ENCODE measurements around the gene SLC22A24. TPM values are rescaled to one million over a fixed set of nuclear protein-coding genes. Genes with fewer than 3 reads are reported as not detected.

The SLC22A24 gene, protein sequence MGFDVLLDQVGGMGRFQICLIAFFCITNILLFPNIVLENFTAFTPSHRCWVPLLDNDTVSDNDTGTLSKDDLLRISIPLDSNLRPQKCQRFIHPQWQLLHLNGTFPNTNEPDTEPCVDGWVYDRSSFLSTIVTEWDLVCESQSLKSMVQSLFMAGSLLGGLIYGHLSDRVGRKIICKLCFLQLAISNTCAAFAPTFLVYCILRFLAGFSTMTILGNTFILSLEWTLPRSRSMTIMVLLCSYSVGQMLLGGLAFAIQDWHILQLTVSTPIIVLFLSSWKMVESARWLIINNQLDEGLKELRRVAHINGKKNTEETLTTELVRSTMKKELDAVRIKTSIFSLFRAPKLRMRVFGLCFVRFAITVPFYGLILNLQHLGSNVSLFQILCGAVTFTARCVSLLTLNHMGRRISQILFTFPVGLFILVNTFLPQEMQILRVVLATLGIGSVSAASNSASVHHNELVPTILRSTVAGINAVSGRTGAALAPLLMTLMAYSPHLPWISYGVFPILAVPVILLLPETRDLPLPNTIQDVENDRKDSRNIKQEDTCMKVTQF
- total RNA-seq = not detected

DNA sequence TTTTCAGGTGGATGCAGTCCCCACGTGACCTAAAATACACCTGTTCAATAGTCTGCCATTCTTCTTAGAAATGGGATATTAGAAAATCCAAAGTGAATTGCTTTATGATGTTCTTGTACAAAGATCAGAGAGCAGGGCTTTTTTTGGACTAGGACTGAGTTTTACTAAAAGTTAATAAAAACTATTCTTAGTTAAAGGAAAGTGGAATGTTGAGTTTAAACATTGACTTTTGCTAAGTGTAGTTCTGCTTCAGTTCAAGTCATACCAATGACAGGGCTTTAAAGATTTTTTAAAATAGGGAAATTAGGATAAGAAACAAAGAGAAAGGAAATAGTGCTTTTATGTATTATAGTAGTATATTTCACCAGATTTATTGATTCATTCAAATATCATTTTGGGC, at the start of gene SLC22A24:
Gene SLC22A24, minus strand, starts transcription at position 101 of the 400 bp plus-strand sequence. CDS start 442 bp downstream, outside the sequence.
- H3K9me3 ChIP-seq = no peaks in the 10 kb centered on the region
- no peak for TF ChIP-seq POLR2A (IDR thresholded peaks at IDR 0.05)
- TF ChIP-seq POLR2AphosphoS5 (IDR thresholded peaks at IDR 0.05) = no peak
- no peaks in the 10 kb centered on the region for H3K36me3 ChIP-seq
- no peak within 1 kb of the TSS for H3K4me3 ChIP-seq
- no peak within 1 kb of the TSS for H3K27ac ChIP-seq
- no peaks in the 10 kb centered on the region for H3K4me1 ChIP-seq (replicated peaks)
- intact Hi-C loops (cut with DNase I) = no loop called here
- no peaks in the 10 kb centered on the region for H3K27me3 ChIP-seq (replicated peaks; ENCODE audit: insufficient read depth)
- DNase-seq (ENCODE audit: low spot score) = no peak
- 73% methylated on average over 1 of the region's 1 CpG for WGBS

DNA sequence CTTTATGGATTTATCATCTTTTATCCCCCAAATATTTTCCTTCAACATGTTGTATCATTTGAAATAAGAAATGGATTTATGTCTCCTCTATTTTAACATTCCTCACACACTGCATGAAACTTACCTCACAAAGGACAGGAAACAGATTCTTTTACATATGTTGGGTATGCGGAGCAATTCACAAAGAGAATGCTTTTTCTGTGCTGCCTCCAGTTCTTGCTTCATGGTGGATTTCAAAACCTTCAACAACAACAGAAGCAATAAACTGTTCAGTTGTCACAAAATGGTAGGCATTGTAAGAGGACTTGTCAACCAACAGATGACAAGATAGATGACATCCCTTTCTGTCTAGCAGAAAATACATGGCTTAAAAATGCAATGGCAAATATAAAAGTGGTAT, 36.5 kb upstream of the SLC22A24 start:
- H3K27ac ChIP-seq = no peak overlapping the region
- WGBS = 90% methylated on average over 1 of the region's 1 CpG
- TF ChIP-seq POLR2A (IDR thresholded peaks at IDR 0.05) (no peak), POLR2AphosphoS5 (IDR thresholded peaks at IDR 0.05) (no peak)
- TF ChIP-seq, protein P1, sequence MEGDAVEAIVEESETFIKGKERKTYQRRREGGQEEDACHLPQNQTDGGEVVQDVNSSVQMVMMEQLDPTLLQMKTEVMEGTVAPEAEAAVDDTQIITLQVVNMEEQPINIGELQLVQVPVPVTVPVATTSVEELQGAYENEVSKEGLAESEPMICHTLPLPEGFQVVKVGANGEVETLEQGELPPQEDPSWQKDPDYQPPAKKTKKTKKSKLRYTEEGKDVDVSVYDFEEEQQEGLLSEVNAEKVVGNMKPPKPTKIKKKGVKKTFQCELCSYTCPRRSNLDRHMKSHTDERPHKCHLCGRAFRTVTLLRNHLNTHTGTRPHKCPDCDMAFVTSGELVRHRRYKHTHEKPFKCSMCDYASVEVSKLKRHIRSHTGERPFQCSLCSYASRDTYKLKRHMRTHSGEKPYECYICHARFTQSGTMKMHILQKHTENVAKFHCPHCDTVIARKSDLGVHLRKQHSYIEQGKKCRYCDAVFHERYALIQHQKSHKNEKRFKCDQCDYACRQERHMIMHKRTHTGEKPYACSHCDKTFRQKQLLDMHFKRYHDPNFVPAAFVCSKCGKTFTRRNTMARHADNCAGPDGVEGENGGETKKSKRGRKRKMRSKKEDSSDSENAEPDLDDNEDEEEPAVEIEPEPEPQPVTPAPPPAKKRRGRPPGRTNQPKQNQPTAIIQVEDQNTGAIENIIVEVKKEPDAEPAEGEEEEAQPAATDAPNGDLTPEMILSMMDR (IDR thresholded peaks at IDR 0.05) = no peak

DNA sequence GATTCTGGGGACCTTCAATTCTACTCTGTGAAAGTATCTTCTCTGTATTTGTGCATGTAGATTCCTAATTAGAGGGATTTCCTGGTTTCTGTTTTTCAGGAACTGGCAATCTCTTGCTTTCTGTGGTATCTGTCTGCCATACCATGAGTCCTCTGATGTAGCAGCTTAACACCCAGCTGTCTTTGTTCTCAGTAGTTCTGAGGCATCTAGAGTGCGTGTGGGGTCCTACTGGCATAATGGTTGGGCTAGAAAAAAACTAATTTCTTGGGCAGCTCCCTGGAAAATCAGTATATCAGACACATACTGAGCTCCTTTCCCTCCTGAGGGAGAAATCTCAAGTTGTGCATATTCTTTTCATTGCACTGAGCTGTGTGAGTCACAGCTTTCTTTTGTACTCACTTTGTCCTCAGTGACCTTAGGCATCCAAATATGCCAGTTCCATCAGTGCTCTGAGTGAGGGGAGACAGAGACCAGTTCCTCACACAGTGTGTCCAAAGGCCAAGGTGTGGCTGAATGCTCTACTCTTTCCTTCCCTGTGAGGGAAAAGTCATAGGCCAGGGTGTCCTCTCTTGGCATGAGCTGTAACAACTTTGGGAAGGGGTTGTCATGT, 35.5 kb upstream of the SLC22A24 start:
- Histone ChIP-seq H3K4me3 (no peak overlapping the region), H3K9me3 (no peaks in the 10 kb centered on the region), H3K36me3 (no peaks in the 10 kb centered on the region), H3K27me3 (replicated peaks; ENCODE audit: insufficient read depth) (no peaks in the 10 kb centered on the region), H3K27ac (no peak overlapping the region), H3K4me1 (replicated peaks) (no peaks in the 10 kb centered on the region)
- no peak for DNase-seq (ENCODE audit: low spot score)
- WGBS = 60% methylated on average over 1 of the region's 1 CpG
- intact Hi-C loops (cut with DNase I) = no loop called here
- TF ChIP-seq POLR2A (IDR thresholded peaks at IDR 0.05) = no peak
- TF ChIP-seq POLR2AphosphoS5 (IDR thresholded peaks at IDR 0.05) = no peak

More for the DNA sequence above, 36.5 kb upstream of the SLC22A24 start:
- no peaks in the 10 kb centered on the region for H3K27me3 ChIP-seq (replicated peaks; ENCODE audit: insufficient read depth)
- H3K36me3 ChIP-seq = no peaks in the 10 kb centered on the region
- H3K4me3 ChIP-seq = no peak overlapping the region
- DNase-seq (ENCODE audit: low spot score) = no peak
- H3K9me3 ChIP-seq = no peaks in the 10 kb centered on the region
- H3K4me1 ChIP-seq (replicated peaks) = no peaks in the 10 kb centered on the region
- intact Hi-C loops (cut with DNase I) = no loop called here

DNA sequence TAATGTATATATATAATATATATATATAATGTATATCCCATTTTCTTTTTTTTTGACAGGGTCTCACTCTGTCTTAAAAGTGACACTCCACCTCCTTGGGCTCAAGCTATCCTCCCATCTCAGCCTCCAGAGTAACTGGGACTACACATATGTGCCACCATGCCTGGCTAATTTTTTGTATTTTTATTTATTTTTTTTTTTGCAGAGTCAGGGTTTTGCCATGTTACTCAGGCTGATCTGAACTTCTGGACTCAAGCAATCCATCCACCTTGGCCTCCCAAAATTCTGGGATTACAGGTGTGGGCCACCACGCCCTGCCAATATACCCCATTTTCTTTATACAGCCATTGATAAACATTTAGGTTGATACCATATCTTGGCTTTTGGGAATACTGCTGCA, 33.9 kb upstream of the SLC22A24 start:
- no peak for DNase-seq (ENCODE audit: low spot score)
- Histone ChIP-seq H3K4me1 (replicated peaks) (no peaks in the 10 kb centered on the region), H3K4me3 (no peak overlapping the region), H3K27ac (no peak overlapping the region), H3K9me3 (no peaks in the 10 kb centered on the region), H3K27me3 (replicated peaks; ENCODE audit: insufficient read depth) (no peaks in the 10 kb centered on the region), H3K36me3 (no peaks in the 10 kb centered on the region)
- TF ChIP-seq POLR2AphosphoS5 (IDR thresholded peaks at IDR 0.05) = no peak
- no peak for TF ChIP-seq POLR2A (IDR thresholded peaks at IDR 0.05)
- TF ChIP-seq, protein P1 (IDR thresholded peaks at IDR 0.05) = no peak
- 93% methylated on average over 1 of the region's 1 CpG for WGBS
- intact Hi-C loops (cut with DNase I) = no loop called here

DNA sequence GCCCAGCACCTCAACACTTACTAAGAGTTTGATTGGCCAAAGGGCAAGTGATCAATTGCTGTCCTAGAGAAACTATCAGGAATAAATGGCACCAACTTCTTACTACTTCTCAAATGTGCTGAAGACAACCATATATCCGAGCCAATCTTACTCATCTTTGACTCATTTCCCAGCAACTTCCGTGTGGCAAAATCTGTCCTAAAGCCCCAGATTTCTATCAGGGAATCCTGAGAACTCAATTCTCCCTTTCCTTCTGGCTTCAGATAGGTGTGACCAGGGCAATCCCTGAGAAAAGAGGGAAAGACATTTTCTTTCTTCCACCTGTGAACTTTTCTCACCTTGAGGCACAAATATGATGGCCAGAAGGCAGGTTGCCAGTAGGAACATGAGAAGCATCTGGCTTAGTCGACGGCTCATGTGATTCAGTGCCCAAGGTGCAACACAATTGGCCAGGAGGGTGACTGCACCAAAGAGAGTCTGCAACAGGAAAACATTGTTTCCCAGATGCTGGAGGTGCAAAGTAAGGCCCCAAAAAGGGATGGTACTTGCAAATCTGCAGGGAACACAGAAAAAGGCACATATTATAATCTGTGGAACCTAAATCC, 21.8 kb upstream of the SLC22A24 start:
- WGBS = 71% methylated on average over 4 of the region's 4 CpGs
- intact Hi-C loops (cut with DNase I) = no loop called here
- no peaks in the 10 kb centered on the region for H3K36me3 ChIP-seq
- H3K27ac ChIP-seq = no peak overlapping the region
- H3K4me1 ChIP-seq (replicated peaks) = no peaks in the 10 kb centered on the region
- no peaks in the 10 kb centered on the region for H3K27me3 ChIP-seq (replicated peaks; ENCODE audit: insufficient read depth)
- DNase-seq (ENCODE audit: low spot score) = no peak
- no peaks in the 10 kb centered on the region for H3K9me3 ChIP-seq
- TF ChIP-seq POLR2A (IDR thresholded peaks at IDR 0.05) = no peak
- no peak for TF ChIP-seq POLR2AphosphoS5 (IDR thresholded peaks at IDR 0.05)
- TF ChIP-seq, protein P1 (IDR thresholded peaks at IDR 0.05) = no peak
- no peak overlapping the region for H3K4me3 ChIP-seq

All from prostate gland (tissue), 2 donors.